GM21723 (cell line): ENCODE data around the gene SPPL3.
"Not testable (repeated sequence)": the region's sequence is repeated elsewhere in the genome, so short reads cannot be mapped to it uniquely, and the experiment has no call there.

Experiments
- ATAC-seq: cut with Tn5 transposase; IDR thresholded peaks from one replicate; pipeline ENCODE4 v1.9.1; 2021; ENCODE audit warnings: mild to moderate bottlenecking, moderate library complexity; ENCODE audit not compliant: unreplicated experiment

Gene SPPL3

GRCh38 chr12:120792456-120792855 is 111.7 kb downstream of the SPPL3 start:
- not testable (repeated sequence) for ATAC-seq

GRCh38 chr12:120791669-120792176 is 112.4 kb downstream of the SPPL3 start:
- no peak for ATAC-seq

GRCh38 chr12:120790114-120790513 is 114.0 kb downstream of the SPPL3 start:
- ATAC-seq: no peak

- ATAC-seq: no peak
Observed at GRCh38 chr12:120787889-120788288, 116.3 kb downstream of the SPPL3 start.

- ATAC-seq: no peak
Observed at GRCh38 chr12:120784804-120785203, 119.4 kb downstream of the SPPL3 start.

GRCh38 chr12:120783197-120783596 is 121.0 kb downstream of the SPPL3 start:
- ATAC-seq: no peak

GRCh38 chr12:120775862-120776552 is 128.2 kb downstream of the SPPL3 start:
- ATAC-seq: no peak

GRCh38 chr12:120774169-120774916 is 129.8 kb downstream of the SPPL3 start:
- ATAC-seq: no peak

GRCh38 chr12:120771097-120771496 is 133.1 kb downstream of the SPPL3 start:
- no peak for ATAC-seq

- no peak for ATAC-seq
Observed at GRCh38 chr12:120767071-120768024, 136.8 kb downstream of the SPPL3 start.

- ATAC-seq: no peak
Observed at GRCh38 chr12:120766566-120766965, 137.6 kb downstream of the SPPL3 start.

GRCh38 chr12:120764816-120765215 is 139.3 kb downstream of the SPPL3 start:
- no peak for ATAC-seq

- no peak for ATAC-seq
Observed at GRCh38 chr12:120763250-120763649, 140.9 kb downstream of the SPPL3 start.

- ATAC-seq: no peak
Observed at GRCh38 chr12:120762086-120762485, 142.1 kb downstream of the SPPL3 start.

- ATAC-seq: no peak
Observed at GRCh38 chr12:120761519-120761934, 142.6 kb downstream of the SPPL3 start.

GRCh38 chr12:120760349-120761254 is 143.6 kb downstream of the SPPL3 start:
- ATAC-seq: no peak

GRCh38 chr12:120759591-120760348 is 144.4 kb downstream of the SPPL3 start:
- ATAC-seq: no peak

- no peak for ATAC-seq
Observed at GRCh38 chr12:120758798-120759590, 145.2 kb downstream of the SPPL3 start.
